HEK293 (cell line): Measurements from ENCODE around the gene ANP32B.

Experiments used
- CTCF ChIA-PET: fragments of 350-600 bp; formaldehyde crosslinking; extraction: SDS; loops from one replicate; lab custom pipeline; 2021; ENCODE audit warnings: antibody characterized with exemption; lab: Yijun Ruan, JAX
- POLR2A ChIA-PET: fragments of 300-600 bp; formaldehyde crosslinking; extraction: SDS; loops from one replicate; lab custom pipeline; 2020; ENCODE audit warnings: antibody characterized with exemption, inconsistent platforms; lab: Yijun Ruan, JAX
- H3K27ac ChIP-seq: fragments of 200-500 bp; sonication (Bioruptor generic); 2 replicates; pipeline ENCODE4 v1.5.1; 2014; ENCODE audit warnings: low read depth, low read length, control low read depth, inconsistent platforms; ENCODE audit errors: extremely low read depth
- H3K36me3 ChIP-seq, 2 experiments: fragments of 200-500 bp in 1 of 2; sonication (Bioruptor generic) in 1 of 2; 1 replicate in 1 of 2; 2 replicates in 1 of 2; pipeline ENCODE4 v1.5.1; 2014 to 2017; ENCODE audit warnings: inconsistent platforms in 2 of 2, low read length in 2 of 2; ENCODE audit not compliant: control insufficient read depth in 2 of 2, insufficient read depth in 1 of 2
- H3K4me1 ChIP-seq: fragments of 200-500 bp; sonication (Bioruptor generic); 2 replicates; pipeline ENCODE4 v1.5.1; 2014; ENCODE audit warnings: mild to moderate bottlenecking, low read length, inconsistent platforms; ENCODE audit not compliant: control insufficient read depth, insufficient read depth
- H3K4me3 ChIP-seq: 2 replicates; pipeline ENCODE4 v1.5.1; 2011; ENCODE audit warnings: low read depth, mild to moderate bottlenecking, control low read depth, low read length, moderate library complexity
- H3K9me3 ChIP-seq: fragments of 200-500 bp; sonication (Bioruptor generic); 2 replicates; pipeline ENCODE4 v1.5.1; 2014; ENCODE audit warnings: low read depth, low read length, inconsistent platforms; ENCODE audit not compliant: control insufficient read depth, insufficient read depth
- REST ChIP-seq: fragments of 450-650 bp; formaldehyde crosslinking; IDR thresholded peaks from 2 replicates; pipeline ENCODE4 v1.5.1; 2016; ENCODE audit warnings: missing biosample characterization, missing genetic modification characterization
- ZNF121 ChIP-seq: fragments of 450-650 bp; formaldehyde crosslinking; IDR thresholded peaks from 2 replicates; pipeline ENCODE4 v1.5.1; 2016; ENCODE audit warnings: missing biosample characterization, missing genetic modification characterization
- ZNF174 ChIP-seq: fragments of 450-650 bp; formaldehyde crosslinking; IDR thresholded peaks from 2 replicates; pipeline ENCODE4 v1.5.0; 2017; ENCODE audit warnings: missing biosample characterization, mild to moderate bottlenecking, missing genetic modification characterization
- ZNF37A ChIP-seq: fragments of 450-650 bp; IDR thresholded peaks from 2 replicates; pipeline ENCODE4 v1.5.1; 2018; ENCODE audit warnings: missing biosample characterization, missing genetic modification characterization
- ZNF624 ChIP-seq: fragments of 450-650 bp; formaldehyde crosslinking; IDR thresholded peaks from 2 replicates; pipeline ENCODE4 v1.5.1; 2017; ENCODE audit warnings: missing biosample characterization, missing genetic modification characterization
- TF ChIP-seq, protein P1 (sequence below): fragments of 450-650 bp; IDR thresholded peaks from 2 replicates; pipeline ENCODE4 v1.5.1; 2018; ENCODE audit warnings: missing biosample characterization, missing genetic modification characterization
- TF ChIP-seq, protein P2 (sequence below): fragments of 450-650 bp; formaldehyde crosslinking; IDR thresholded peaks from 2 replicates; pipeline ENCODE4 v1.5.1; 2017; ENCODE audit warnings: missing biosample characterization, missing genetic modification characterization
- TF ChIP-seq, protein P3 (sequence below): fragments of 450-650 bp; formaldehyde crosslinking; IDR thresholded peaks from 2 replicates; pipeline ENCODE4 v1.5.1; 2017; ENCODE audit warnings: missing biosample characterization, missing genetic modification characterization
- TF ChIP-seq, protein P4 (sequence below): fragments of 450-650 bp; IDR thresholded peaks from 2 replicates; pipeline ENCODE4 v1.5.1; 2018; ENCODE audit warnings: missing biosample characterization, mild to moderate bottlenecking, missing genetic modification characterization
- TF ChIP-seq, protein P5 (sequence below): fragments of 450-650 bp; formaldehyde crosslinking; IDR thresholded peaks from 2 replicates; pipeline ENCODE4 v1.5.1; 2016; ENCODE audit warnings: missing biosample characterization, missing genetic modification characterization, borderline replicate concordance

ANP32B gene

GRCh38 chr9:98039607-98040017, 56.5 kb downstream of the ANP32B start (continued):
- TF ChIP-seq, protein P1, sequence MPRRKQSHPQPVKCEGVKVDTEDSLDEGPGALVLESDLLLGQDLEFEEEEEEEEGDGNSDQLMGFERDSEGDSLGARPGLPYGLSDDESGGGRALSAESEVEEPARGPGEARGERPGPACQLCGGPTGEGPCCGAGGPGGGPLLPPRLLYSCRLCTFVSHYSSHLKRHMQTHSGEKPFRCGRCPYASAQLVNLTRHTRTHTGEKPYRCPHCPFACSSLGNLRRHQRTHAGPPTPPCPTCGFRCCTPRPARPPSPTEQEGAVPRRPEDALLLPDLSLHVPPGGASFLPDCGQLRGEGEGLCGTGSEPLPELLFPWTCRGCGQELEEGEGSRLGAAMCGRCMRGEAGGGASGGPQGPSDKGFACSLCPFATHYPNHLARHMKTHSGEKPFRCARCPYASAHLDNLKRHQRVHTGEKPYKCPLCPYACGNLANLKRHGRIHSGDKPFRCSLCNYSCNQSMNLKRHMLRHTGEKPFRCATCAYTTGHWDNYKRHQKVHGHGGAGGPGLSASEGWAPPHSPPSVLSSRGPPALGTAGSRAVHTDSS: no peak
- TF ChIP-seq, protein P2, sequence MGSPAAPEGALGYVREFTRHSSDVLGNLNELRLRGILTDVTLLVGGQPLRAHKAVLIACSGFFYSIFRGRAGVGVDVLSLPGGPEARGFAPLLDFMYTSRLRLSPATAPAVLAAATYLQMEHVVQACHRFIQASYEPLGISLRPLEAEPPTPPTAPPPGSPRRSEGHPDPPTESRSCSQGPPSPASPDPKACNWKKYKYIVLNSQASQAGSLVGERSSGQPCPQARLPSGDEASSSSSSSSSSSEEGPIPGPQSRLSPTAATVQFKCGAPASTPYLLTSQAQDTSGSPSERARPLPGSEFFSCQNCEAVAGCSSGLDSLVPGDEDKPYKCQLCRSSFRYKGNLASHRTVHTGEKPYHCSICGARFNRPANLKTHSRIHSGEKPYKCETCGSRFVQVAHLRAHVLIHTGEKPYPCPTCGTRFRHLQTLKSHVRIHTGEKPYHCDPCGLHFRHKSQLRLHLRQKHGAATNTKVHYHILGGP (tag by site-specific recombination): no peak
- TF ChIP-seq ZNF174 (no peak), ZNF121 (tag by site-specific recombination) (no peak)

DNA sequence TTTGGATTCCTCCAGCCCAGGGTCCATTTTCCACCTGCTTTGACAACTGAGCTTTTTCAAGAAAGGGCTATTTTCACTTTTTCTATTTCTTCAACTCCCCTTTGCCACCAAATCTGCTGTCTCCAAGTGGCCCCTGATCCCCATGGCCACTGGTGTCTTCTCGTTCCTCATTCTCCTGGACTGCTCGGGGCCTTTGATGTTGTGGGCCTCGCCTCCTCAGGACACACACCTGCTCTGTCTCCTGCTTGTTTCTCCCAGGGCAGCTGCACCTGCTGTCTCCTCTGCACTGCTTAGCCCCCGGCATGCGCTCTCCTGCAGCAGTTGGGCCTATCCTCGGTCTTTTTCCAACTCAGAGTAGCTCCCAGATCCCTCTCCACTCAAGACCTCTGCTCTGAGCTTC, 57.1 kb downstream of the ANP32B start:
- Histone ChIP-seq H3K4me1 (no peaks in the 10 kb centered on the region), H3K27ac (no peak overlapping the region), H3K4me3 (no peak overlapping the region), H3K36me3 (no peaks in the 10 kb centered on the region), H3K9me3 (no peaks in the 10 kb centered on the region)
- CTCF ChIA-PET: interaction anchor here (0.6 to 2.4 kb wide), 3 partner anchors 74 to 116 kb away, joined by 4 to 5 read pairs (median 4); no protein-coding TSS in a partner anchor
- TF ChIP-seq REST (tag by site-specific recombination): no peak
- TF ChIP-seq, protein P3, sequence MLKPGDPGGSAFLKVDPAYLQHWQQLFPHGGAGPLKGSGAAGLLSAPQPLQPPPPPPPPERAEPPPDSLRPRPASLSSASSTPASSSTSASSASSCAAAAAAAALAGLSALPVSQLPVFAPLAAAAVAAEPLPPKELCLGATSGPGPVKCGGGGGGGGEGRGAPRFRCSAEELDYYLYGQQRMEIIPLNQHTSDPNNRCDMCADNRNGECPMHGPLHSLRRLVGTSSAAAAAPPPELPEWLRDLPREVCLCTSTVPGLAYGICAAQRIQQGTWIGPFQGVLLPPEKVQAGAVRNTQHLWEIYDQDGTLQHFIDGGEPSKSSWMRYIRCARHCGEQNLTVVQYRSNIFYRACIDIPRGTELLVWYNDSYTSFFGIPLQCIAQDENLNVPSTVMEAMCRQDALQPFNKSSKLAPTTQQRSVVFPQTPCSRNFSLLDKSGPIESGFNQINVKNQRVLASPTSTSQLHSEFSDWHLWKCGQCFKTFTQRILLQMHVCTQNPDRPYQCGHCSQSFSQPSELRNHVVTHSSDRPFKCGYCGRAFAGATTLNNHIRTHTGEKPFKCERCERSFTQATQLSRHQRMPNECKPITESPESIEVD: no peak
- TF ChIP-seq, protein P4, sequence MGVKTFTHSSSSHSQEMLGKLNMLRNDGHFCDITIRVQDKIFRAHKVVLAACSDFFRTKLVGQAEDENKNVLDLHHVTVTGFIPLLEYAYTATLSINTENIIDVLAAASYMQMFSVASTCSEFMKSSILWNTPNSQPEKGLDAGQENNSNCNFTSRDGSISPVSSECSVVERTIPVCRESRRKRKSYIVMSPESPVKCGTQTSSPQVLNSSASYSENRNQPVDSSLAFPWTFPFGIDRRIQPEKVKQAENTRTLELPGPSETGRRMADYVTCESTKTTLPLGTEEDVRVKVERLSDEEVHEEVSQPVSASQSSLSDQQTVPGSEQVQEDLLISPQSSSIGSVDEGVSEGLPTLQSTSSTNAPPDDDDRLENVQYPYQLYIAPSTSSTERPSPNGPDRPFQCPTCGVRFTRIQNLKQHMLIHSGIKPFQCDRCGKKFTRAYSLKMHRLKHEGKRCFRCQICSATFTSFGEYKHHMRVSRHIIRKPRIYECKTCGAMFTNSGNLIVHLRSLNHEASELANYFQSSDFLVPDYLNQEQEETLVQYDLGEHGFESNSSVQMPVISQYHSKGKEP: no peak
- TF ChIP-seq ZNF624 (tag by site-specific recombination): no peak
- no peak for TF ChIP-seq ZNF37A
- TF ChIP-seq, protein P5, sequence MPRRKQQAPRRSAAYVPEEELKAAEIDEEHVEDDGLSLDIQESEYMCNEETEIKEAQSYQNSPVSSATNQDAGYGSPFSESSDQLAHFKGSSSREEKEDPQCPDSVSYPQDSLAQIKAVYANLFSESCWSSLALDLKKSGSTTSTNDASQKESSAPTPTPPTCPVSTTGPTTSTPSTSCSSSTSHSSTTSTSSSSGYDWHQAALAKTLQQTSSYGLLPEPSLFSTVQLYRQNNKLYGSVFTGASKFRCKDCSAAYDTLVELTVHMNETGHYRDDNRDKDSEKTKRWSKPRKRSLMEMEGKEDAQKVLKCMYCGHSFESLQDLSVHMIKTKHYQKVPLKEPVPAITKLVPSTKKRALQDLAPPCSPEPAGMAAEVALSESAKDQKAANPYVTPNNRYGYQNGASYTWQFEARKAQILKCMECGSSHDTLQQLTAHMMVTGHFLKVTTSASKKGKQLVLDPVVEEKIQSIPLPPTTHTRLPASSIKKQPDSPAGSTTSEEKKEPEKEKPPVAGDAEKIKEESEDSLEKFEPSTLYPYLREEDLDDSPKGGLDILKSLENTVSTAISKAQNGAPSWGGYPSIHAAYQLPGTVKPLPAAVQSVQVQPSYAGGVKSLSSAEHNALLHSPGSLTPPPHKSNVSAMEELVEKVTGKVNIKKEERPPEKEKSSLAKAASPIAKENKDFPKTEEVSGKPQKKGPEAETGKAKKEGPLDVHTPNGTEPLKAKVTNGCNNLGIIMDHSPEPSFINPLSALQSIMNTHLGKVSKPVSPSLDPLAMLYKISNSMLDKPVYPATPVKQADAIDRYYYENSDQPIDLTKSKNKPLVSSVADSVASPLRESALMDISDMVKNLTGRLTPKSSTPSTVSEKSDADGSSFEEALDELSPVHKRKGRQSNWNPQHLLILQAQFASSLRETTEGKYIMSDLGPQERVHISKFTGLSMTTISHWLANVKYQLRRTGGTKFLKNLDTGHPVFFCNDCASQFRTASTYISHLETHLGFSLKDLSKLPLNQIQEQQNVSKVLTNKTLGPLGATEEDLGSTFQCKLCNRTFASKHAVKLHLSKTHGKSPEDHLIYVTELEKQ (tag by site-specific recombination): no peak
- POLR2A ChIA-PET: interaction anchor here (2.6 kb wide), 1 partner anchor 16 kb away, joined by 14 read pairs; the partner anchor contains the start of gene NANS
